ENCODE results near the gene POGZ. TPM values are rescaled to one million over a fixed set of nuclear protein-coding genes. Genes with fewer than 3 reads are reported as not detected.
"Not testable (repeated sequence)": the region's sequence is repeated elsewhere in the genome, so short reads cannot be mapped to it uniquely, and the experiment has no call there.

Gene POGZ
- total RNA-seq, 1 donor from 2014 or later = 91.1 TPM

DNA sequence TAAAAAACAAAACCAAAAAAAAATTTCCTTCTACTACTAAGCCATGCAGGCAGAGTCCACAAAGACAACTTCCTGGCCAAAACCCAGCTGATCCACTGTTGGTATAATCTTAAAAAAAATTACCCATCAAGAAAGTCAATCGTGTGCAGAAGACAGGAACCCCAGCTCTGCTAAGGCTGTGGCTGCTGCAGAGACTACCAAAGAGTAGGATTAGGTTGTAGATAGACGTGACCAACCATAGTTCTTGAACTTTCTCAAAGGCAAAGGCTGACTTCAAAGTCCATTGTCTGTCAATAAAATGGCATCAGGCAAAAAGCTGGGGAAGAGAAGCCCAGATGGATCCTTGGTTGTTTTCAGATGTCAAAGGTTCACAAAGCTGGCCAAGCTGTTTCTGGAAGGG, 56.5 kb downstream of the POGZ start:
- peaks cover 27% of the 10 kb centered on the region for H3K4me1 Mint-ChIP-seq (ENCODE audit: low read depth)
- DNase-seq (ENCODE audit: low spot score) = no peak
- no peak overlapping the region for H3K27ac Mint-ChIP-seq
- H3K9me3 Mint-ChIP-seq = no peaks in the 10 kb centered on the region
- intact Hi-C loops (cut with micrococcal nuclease) = no loop called here
- no peak overlapping the region for H3K4me3 Mint-ChIP-seq
- H3K36me3 Mint-ChIP-seq (ENCODE audit: low read depth) = peaks cover 57% of the 10 kb centered on the region
- H3K27me3 Mint-ChIP-seq (ENCODE audit: insufficient read depth) = no peaks in the 10 kb centered on the region

DNA sequence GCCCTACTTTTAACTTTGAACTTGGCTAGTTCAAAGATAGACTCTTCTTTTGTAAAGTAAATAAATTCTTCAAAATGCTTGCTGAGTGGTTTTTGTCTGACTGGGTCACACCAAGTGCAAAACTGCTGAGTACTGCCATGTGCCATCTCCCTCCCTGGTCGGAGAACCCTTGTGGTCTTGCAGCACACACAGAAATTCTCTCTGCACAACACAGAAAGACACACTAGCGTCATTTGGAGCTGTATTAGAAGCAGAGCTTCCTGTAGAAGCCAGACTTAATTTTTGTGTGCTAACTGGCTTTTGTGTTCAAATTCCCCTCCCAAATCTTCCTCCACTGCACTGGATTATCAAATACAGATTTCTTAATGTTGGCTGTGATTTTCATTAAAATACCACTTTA, 57.4 kb downstream of the POGZ start:
- intact Hi-C loops (cut with micrococcal nuclease) = no loop called here
- DNase-seq (ENCODE audit: low spot score) = no peak
- Mint-ChIP-seq H3K4me1 (ENCODE audit: low read depth) (peaks cover 27% of the 10 kb centered on the region), H3K27me3 (ENCODE audit: insufficient read depth) (no peaks in the 10 kb centered on the region), H3K9me3 (no peaks in the 10 kb centered on the region), H3K27ac (peak overlapping the region; percentile 70), H3K36me3 (ENCODE audit: low read depth) (peaks cover 50% of the 10 kb centered on the region), H3K4me3 (peak overlapping the region; percentile 92)

DNA sequence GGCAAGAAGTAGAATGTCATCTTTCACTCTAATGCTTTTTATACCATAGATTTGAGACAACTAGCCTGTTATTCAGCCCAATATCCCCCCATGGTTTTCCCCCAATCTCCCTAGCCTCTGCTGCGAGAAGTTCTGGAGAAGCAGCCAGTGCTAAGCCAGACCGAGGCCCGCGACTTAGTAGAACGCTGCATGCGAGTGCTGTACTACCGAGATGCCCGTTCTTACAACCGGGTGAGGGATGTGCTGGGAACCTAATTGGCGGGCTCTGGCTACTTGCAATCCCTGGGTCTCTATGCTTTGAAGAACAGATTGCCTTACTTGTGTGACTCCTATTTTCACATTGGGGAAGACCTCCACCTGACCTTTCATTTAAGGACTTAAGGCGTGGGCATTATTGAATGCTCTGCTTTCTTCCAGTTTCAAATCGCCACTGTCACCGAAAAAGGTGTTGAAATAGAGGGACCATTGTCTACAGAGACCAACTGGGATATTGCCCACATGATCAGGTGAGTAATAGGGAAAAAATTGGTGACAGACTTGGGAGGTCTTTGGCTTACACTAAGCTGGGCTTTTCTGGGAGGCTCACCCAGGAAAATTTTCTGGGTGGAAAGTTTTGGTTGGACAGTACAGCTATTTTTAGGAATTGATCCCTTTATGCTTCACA, 58.0 kb downstream of the POGZ start:
- intact Hi-C loops (cut with micrococcal nuclease) = no loop called here
- Mint-ChIP-seq H3K4me3 (peak overlapping the region; percentile 92), H3K9me3 (no peaks in the 10 kb centered on the region), H3K27me3 (ENCODE audit: insufficient read depth) (no peaks in the 10 kb centered on the region), H3K27ac (peak overlapping the region; percentile 99), H3K36me3 (ENCODE audit: low read depth) (peaks cover 45% of the 10 kb centered on the region), H3K4me1 (ENCODE audit: low read depth) (peaks cover 27% of the 10 kb centered on the region)
- DNase-seq (ENCODE audit: low spot score) = no peak

- H3K36me3 Mint-ChIP-seq (ENCODE audit: low read depth) = peaks cover 36% of the 10 kb centered on the region
- no peaks in the 10 kb centered on the region for H3K9me3 Mint-ChIP-seq
- peaks cover 27% of the 10 kb centered on the region for H3K4me1 Mint-ChIP-seq (ENCODE audit: low read depth)
- peak; percentile 80 for DNase-seq (ENCODE audit: low spot score)
- intact Hi-C loops (cut with micrococcal nuclease) = loop anchor here (1.0 to 2.0 kb wide), 9 partner anchors 52 to 212 kb away; partner anchors contain the start of genes PI4KB, POGZ, RFX5 and TUFT1
- peaks cover 6% of the 10 kb centered on the region for H3K27me3 Mint-ChIP-seq (ENCODE audit: insufficient read depth)
- peak within 1 kb of the TSS; percentile 99 for H3K27ac Mint-ChIP-seq
- H3K4me3 Mint-ChIP-seq = peak within 1 kb of the TSS; percentile 92
These were observed 59.7 kb downstream of the POGZ start, which contains the start of gene PSMB4 for GRCh38 chr1:151399324-151400171. Gene PSMB4, plus strand, starts transcription at chr1:151399573. Its CDS starts 15 bp downstream, at chr1:151399588.

DNA sequence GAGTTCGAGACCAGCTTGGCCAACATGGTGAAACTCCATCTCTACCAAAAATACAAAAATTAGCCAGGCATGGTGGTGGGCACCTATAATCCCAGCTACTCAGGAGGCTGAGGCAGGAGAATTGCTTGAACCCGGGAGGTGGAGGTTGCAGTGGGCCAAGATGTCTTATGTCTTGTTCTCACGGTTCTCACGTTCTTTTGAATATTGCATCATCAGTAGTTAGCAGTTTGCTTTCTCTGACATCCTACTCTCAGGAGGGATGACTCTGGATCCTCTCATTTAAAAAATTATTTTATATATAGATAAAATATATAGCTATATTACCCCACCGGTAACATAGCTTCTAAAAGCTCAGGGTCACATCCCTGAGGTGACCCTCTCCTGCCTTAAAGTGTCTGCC, 63.0 kb downstream of the POGZ start:
- Mint-ChIP-seq H3K4me1 (ENCODE audit: low read depth) (peaks cover 20% of the 10 kb centered on the region), H3K36me3 (ENCODE audit: low read depth) (peaks cover 16% of the 10 kb centered on the region), H3K27me3 (ENCODE audit: insufficient read depth) (peaks cover 18% of the 10 kb centered on the region)
- intact Hi-C loops (cut with micrococcal nuclease); H3K4me3 Mint-ChIP-seq; H3K27ac Mint-ChIP-seq; DNase-seq (ENCODE audit: low spot score); H3K9me3 Mint-ChIP-seq: not testable (repeated sequence)

DNA sequence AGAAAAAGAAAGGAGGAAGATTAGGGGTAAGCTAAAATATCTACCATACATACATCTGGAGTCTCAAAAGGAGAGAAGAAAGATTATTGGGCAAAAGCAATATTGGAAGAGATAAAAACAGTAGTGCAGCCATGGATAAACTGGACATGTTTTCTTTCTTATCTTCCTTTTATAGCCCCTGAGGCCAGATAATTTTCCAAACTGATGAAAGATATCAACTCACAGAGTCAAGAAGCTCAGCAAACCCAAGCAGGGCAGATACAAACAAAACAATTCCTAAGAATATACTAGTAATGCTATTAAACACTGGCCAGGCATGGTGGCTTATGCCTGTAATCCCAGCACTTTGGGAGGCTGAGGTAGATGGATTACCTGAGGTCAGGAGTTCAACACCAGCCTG, 65.7 kb downstream of the POGZ start:
- DNase-seq (ENCODE audit: low spot score) = no peak
- no peaks in the 10 kb centered on the region for H3K4me1 Mint-ChIP-seq (ENCODE audit: low read depth)
- no peak overlapping the region for H3K27ac Mint-ChIP-seq
- H3K9me3 Mint-ChIP-seq = no peaks in the 10 kb centered on the region
- H3K27me3 Mint-ChIP-seq (ENCODE audit: insufficient read depth) = peaks cover 18% of the 10 kb centered on the region
- no peaks in the 10 kb centered on the region for H3K36me3 Mint-ChIP-seq (ENCODE audit: low read depth)
- intact Hi-C loops (cut with micrococcal nuclease) = no loop called here
- no peak overlapping the region for H3K4me3 Mint-ChIP-seq

DNA sequence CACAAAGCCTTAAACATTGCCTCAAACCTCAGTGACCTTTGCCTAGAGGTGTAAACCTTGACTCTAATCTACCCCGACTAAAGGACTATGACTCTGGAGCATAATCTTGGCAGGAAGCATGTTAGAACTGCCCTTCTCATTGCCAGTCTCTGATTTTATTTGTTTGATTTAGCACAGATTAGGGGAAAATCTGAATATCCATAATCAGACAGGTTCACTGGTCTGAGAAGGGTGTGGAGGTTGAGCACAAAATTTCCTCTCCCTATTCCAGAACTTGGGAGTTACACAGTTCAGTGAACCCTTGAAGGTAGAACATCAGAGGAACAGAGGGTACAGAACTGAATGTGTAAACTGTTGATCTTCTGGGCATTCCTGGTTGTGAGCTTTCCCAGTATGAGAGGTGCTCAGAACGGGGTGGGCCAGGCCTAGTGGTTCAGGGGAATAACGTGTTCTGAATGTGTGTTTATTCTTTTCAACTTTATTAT, 68.2 kb downstream of the POGZ start:
- intact Hi-C loops (cut with micrococcal nuclease) = no loop called here
- no peak overlapping the region for H3K4me3 Mint-ChIP-seq
- no peaks in the 10 kb centered on the region for H3K4me1 Mint-ChIP-seq (ENCODE audit: low read depth)
- peaks cover 20% of the 10 kb centered on the region for H3K27me3 Mint-ChIP-seq (ENCODE audit: insufficient read depth)
- H3K27ac Mint-ChIP-seq = no peak overlapping the region
- no peaks in the 10 kb centered on the region for H3K9me3 Mint-ChIP-seq
- no peaks in the 10 kb centered on the region for H3K36me3 Mint-ChIP-seq (ENCODE audit: low read depth)
- DNase-seq (ENCODE audit: low spot score) = no peak

DNA sequence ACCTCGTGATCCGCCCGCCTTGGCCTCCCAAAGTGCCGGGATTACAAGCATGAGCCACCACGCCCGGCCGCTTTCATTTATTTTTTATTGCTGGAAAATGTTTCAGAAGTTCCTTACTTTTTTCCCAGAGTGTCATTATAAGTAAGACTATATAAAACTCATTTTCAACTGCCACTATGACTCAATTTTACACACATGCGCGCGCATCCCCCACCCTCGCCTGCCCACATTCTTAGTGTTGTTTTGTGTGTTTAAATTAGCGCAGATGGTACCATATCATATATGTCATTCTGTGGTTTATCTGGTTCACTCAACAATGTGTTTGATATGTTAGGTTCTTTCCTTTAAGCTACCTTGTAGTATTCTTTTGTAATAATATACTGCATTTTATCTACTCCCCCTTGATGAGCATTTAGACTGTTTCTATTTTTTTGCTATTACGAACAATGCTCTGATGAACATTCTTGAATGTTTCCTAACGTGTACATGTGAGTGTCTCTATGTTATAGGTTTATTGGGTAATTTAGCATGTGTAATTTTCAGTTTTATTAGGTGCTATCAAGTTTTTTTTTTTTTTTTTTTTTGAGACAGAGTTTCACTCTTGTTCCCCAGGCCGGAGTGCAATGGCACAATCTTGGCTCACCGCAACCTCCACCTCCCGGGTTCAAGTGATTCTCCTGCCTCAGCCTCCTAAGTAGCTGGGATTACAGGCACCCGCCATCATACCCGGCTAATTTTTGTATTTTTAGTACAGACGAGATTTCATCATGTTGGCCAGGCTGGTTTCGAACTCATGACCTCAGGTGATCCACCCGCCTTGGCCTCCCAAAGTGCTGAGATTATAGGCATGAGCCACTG, 68.8 kb downstream of the POGZ start:
- intact Hi-C loops (cut with micrococcal nuclease); DNase-seq (ENCODE audit: low spot score): not testable (repeated sequence)

GRCh38 chr1:151386002-151386401, 73.3 kb downstream of the POGZ start:
- H3K27ac Mint-ChIP-seq = no peak overlapping the region
- no peak for DNase-seq (ENCODE audit: low spot score)
- H3K4me3 Mint-ChIP-seq = no peak overlapping the region
- H3K36me3 Mint-ChIP-seq (ENCODE audit: low read depth) = no peaks in the 10 kb centered on the region
- no peaks in the 10 kb centered on the region for H3K9me3 Mint-ChIP-seq
- H3K4me1 Mint-ChIP-seq (ENCODE audit: low read depth) = no peaks in the 10 kb centered on the region
- peaks cover 2% of the 10 kb centered on the region for H3K27me3 Mint-ChIP-seq (ENCODE audit: insufficient read depth)
- intact Hi-C loops (cut with micrococcal nuclease) = no loop called here

More for the DNA sequence above, 68.8 kb downstream of the POGZ start:
- not testable (repeated sequence) for H3K9me3 Mint-ChIP-seq; H3K36me3 Mint-ChIP-seq (ENCODE audit: low read depth); H3K4me3 Mint-ChIP-seq; H3K27ac Mint-ChIP-seq; H3K4me1 Mint-ChIP-seq (ENCODE audit: low read depth)
- peaks cover 19% of the 10 kb centered on the region for H3K27me3 Mint-ChIP-seq (ENCODE audit: insufficient read depth)

- H3K4me1 Mint-ChIP-seq (ENCODE audit: low read depth) = no peaks in the 10 kb centered on the region
- no peak overlapping the region for H3K4me3 Mint-ChIP-seq
- no peaks in the 10 kb centered on the region for H3K9me3 Mint-ChIP-seq
- peaks cover 2% of the 10 kb centered on the region for H3K27me3 Mint-ChIP-seq (ENCODE audit: insufficient read depth)
- no peak overlapping the region for H3K27ac Mint-ChIP-seq
- DNase-seq (ENCODE audit: low spot score) = no peak
- no peaks in the 10 kb centered on the region for H3K36me3 Mint-ChIP-seq (ENCODE audit: low read depth)
- intact Hi-C loops (cut with micrococcal nuclease) = no loop called here
These were observed 74.7 kb downstream of the POGZ start for GRCh38 chr1:151384584-151384983.

DNA sequence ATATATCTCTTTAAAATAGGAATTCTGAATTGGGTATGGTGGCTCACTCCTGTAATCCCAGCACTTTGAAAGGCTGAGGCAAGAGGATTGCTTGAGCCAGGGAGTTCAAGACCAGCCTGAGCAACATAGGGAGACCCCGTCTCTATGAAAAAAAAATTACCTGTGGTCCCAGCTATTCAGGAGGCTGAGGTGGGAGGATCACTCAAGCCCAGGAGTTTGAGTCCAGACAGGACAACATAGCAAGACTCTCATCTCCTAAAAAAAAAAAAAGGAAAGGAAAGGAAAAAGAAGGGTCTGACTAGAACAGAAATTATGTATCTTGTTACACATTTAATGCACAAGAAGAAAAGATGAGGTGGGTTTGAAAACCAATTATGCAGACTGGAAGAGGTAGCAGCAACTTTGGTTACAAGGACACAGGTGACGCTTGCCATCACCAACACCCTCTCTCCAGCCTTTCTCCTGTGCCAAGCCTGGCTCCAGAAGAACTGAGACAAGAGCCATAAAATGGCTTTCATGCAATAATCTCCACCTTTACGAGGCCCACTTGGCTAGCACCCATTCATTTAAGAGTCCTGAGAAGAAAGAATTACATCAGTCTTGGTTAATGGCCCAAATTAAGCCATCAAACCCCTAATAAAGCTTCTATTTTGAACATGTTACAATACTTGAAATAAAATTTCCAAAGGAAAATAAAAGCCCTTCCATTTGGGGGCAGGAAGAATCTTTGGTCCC, 82.0 kb downstream of the POGZ start:
- Mint-ChIP-seq H3K4me3 (no peak overlapping the region), H3K4me1 (ENCODE audit: low read depth) (peaks cover 5% of the 10 kb centered on the region), H3K27ac (no peak overlapping the region), H3K36me3 (ENCODE audit: low read depth) (no peaks in the 10 kb centered on the region), H3K9me3 (no peaks in the 10 kb centered on the region), H3K27me3 (ENCODE audit: insufficient read depth) (peaks cover 7% of the 10 kb centered on the region)
- DNase-seq (ENCODE audit: low spot score) = no peak
- intact Hi-C loops (cut with micrococcal nuclease) = no loop called here

DNA sequence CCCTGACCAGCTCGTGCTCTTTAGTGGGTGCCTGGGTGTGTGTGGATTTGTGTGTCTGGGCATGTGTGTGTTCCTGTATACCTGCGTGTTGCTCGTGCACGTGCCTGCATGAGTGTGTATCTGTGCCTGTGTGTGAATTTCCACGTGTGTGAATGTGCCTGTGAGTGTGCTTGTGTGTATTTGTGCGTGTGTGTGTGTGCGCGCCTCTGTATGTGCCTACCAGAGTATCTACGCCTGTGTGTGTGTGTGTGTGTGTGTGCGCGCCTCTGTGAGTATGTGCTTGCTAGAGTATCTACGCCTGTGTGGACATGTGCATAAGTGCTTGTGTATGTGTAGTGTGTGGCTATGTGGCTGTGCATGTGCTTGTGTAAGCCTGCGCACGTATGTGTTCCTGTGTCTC, 86.1 kb downstream of the POGZ start:
- Mint-ChIP-seq H3K36me3 (ENCODE audit: low read depth) (no peaks in the 10 kb centered on the region), H3K27me3 (ENCODE audit: insufficient read depth) (peaks cover 5% of the 10 kb centered on the region), H3K9me3 (no peaks in the 10 kb centered on the region), H3K27ac (no peak overlapping the region), H3K4me3 (no peak overlapping the region), H3K4me1 (ENCODE audit: low read depth) (peaks cover 5% of the 10 kb centered on the region)
- no peak for DNase-seq (ENCODE audit: low spot score)
- intact Hi-C loops (cut with micrococcal nuclease) = no loop called here
